T-helper 2 cell treated with Interferon-gamma antibody and Interleukin-4, amounts not matched to agents 100 ng/mL and 5 ng/mL, for 36 hours (primary cell): ENCODE data around the gene APH1A. TPM values are rescaled to one million over a fixed set of nuclear protein-coding genes. Genes with fewer than 3 reads are reported as not detected.

Source experiments
- intact Hi-C: fragments of 100-400 bp; cut with micrococcal nuclease; formaldehyde crosslinking; loops from one replicate; pipeline ENCODE4 v1.15.1; 2023
- total RNA-seq: library from RNA; stranded (reverse); gene quantifications from 2 replicates; pipeline ENCODE4 v1.2.3, GENCODE V29; 2022

APH1A gene
- total RNA-seq, 1 donor from 2014 or later: 136 TPM

DNA sequence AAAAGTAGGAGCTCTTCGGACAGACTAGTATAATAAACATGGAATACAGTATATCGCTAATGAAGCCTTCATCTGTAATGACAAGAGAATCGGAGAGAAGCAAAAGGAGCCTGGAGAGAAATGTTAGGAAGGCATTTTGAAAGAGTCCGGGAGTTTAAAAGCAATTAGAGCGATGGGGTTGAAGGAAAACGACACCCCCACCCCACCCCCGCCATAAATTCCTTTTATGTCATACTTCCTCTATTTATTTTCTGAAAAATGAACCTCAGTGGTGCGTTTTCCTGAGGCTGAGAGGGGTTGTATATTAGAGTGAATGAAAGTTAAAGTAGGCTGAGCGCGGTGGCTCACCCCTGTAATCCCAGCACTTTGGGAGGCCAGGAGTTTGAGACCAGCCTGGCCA is 635 bp upstream of the APH1A start:
- intact Hi-C loops: loop anchor here (1.0 to 10.0 kb wide), 5 partner anchors 12 to 215 kb away; partner anchors contain the start of genes ANP32E, MRPS21, PRPF3 and TARS2

- intact Hi-C loops: loop anchor here (10.0 kb wide), 1 partner anchor 216 kb away; the partner anchor contains the start of gene TARS2
Observed at GRCh38 chr1:150268340-150268704, 494 bp downstream of the APH1A start.

- intact Hi-C loops: loop anchor here (10.0 kb wide), 1 partner anchor 217 kb away; the partner anchor contains the start of gene TARS2
Observed at GRCh38 chr1:150267896-150268295, 920 bp downstream of the APH1A start.

DNA sequence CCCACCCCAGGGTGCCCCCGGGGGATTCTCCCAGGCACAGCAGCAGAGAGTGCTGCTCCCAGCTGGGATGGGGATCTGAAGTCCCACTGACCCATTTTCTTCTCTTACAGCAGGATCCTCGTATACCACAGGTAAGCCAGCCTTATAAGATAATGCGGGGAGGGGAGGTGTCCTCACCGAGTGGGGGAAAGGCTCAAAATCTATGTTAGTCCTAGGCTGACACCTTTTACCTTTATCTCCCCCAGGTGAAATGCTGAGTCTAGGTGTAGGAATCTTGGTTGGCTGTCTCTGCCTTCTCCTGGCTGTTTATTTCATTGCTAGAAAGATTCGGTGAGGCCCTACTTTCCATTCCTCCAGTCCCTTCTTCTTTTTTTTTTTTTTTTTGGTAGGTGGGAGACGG is 5.3 kb downstream of the APH1A start:
- intact Hi-C loops: loop anchor here (10.0 kb wide), 1 partner anchor 221 kb away; the partner anchor contains the start of gene TARS2

DNA sequence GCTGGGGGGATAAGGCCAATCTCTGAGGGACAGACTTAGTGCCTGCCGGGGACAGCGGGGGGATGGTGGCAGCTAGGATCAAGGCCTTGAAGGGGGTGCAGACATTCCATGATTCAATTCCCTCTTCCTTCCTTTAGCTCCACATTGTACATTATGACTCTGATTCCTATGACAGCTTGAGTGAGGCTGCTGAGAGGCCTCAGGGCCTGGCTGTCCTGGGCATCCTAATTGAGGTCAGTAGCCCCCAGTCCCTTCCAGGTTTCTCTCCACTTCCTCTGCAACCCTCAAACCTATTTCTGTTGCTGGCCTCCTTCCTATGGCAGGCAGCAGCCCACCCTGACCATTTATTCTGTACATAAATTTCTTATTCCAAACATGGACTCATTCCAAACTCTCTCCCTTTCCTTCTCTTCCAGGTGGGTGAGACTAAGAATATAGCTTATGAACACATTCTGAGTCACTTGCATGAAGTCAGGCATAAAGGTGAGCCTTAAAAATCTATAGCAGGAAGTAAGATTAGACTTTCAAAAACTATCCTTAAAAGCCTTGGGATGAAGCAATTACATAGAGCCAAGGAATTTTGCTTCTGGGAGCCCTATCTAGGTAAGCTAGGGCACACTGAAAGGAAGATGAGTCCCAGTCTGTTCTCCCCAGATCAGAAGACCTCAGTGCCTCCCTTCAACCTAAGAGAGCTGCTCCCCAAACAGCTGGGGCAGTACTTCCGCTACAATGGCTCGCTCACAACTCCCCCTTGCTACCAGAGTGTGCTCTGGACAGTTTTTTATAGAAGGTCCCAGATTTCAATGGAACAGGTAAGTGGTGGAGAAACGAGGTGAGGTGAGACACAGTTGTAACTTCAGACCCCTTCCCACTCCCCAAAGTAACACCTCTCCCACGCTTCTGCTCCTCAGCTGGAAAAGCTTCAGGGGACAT is 6.2 kb downstream of the APH1A start:
- intact Hi-C loops: loop anchor here (10.0 kb wide), 1 partner anchor 222 kb away; the partner anchor contains the start of gene TARS2

DNA sequence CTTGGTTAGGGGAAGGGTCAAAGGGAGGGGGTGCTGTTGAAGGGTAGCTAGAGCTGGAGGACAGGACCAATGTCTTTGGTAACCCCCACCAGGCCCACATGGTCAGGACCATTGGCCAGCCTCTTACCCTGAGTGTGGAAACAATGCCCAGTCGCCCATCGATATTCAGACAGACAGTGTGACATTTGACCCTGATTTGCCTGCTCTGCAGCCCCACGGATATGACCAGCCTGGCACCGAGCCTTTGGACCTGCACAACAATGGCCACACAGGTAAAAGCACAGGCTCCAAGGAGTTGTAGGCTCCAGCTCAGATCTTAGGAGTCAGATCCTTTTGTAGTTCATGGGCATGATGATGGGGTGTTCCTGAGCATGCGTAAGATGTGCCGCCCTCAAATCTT is 7.4 kb downstream of the APH1A start:
- intact Hi-C loops: loop anchor here (10.0 kb wide), 1 partner anchor 223 kb away; the partner anchor contains the start of gene TARS2

GRCh38 chr1:150259758-150260669 is 8.8 kb downstream of the APH1A start:
- intact Hi-C loops: loop anchor here (10.0 kb wide), 2 partner anchors 225 to 255 kb away; partner anchors contain the start of genes FALEC and TARS2

- intact Hi-C loops: loop anchor here (10.0 kb wide), 1 partner anchor 256 kb away; the partner anchor contains the start of gene FALEC
Observed at GRCh38 chr1:150259217-150259616, 9.6 kb downstream of the APH1A start.

GRCh38 chr1:150257624-150258585 is 10.9 kb downstream of the APH1A start, which contains the start of gene CA14:
Gene CA14 (plus strand): TSS chr1:150257774. CDS start chr1:150258129, 355 bp downstream.
- intact Hi-C loops: loop anchor here (10.0 kb wide), 1 partner anchor 257 kb away; the partner anchor contains the start of gene FALEC

- intact Hi-C loops: loop anchor here (10.0 kb wide), 1 partner anchor 258 kb away; the partner anchor contains the start of gene FALEC
Observed at GRCh38 chr1:150256554-150257341, 12.1 kb downstream of the APH1A start.

DNA sequence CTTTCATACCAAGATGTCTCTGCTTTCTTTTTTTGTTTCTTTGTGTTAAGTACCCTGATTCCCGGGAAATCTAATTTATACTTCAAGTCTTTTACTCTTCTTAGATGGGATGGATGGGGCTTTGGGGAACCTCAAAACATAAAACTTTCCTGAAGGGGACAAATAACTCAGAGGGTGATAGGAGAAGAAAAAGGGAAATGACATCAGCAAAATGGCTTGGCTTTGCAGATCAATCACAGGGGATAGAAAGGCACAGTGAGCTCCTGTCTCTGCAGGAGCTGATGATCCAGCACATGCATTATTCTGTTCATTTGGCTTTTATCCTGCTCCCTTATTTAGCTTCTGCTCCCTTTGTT is 12.6 kb downstream of the APH1A start:
- intact Hi-C loops: loop anchor here (10.0 kb wide), 1 partner anchor 259 kb away; the partner anchor contains the start of gene FALEC

DNA sequence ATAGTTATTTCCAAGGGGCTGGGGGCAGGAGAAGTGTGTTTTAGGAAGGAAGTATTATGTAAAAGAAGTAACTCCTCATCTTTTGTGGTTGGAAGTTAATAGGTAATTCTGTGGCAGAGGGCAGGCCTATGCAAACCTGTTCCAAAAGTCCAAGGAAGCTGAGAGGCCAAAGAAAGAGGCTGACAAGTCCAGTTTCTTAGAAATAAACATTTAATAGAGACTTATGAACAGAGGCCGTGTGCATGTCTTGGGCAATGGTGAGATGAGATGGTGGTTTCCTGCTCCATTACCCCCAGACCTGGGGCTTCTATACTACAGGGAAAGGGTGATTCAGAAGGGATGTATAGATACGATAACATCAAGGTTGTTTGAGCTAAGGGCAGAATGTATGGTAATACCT is 18.9 kb downstream of the APH1A start:
- intact Hi-C loops: loop anchor here (10.0 kb wide), 1 partner anchor 265 kb away; the partner anchor contains the start of gene FALEC

DNA sequence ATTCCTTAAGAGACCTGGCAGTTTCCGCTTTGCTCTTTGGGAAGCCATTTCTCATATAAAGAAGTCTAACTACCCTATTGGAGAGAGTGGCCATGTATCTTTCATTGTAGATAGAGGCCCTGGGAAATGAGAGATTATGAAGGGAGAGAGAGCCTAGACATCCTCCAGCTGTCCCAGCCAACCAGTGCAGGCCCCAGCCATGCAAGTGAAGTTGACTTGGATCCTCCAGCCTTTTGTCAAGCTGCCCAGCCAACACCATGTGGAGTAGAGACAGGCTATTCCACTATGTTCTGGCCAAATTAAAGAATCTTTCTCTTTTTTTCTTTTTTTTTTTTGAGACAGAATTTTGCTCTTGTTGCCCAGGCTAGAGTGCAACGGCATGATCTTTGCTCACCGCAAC is 25.8 kb downstream of the APH1A start:
- intact Hi-C loops: no loop called here

DNA sequence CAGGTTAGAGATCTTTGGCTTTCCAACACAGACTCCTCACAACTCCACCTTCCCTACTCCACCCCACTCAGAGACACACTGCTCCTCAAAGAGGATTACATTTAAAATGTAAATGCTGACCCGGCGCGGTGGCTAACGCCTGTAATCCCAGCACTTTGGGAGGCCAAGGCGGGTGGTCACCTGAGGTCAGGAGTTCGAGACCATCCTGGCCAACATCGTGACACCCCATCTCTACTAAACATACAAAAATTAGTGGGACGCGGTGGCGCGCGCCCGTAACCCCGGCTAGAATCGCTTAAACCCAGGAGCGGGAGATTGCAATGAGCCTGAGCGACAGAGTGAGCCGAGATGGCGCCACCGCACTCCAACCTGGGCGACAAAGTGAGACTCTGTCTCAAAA is 31.1 kb downstream of the APH1A start:
- intact Hi-C loops: loop anchor here (2.0 to 10.0 kb wide), 3 partner anchors 55 to 387 kb away; partner anchors contain the start of genes ENSA, MRPS21 and RPRD2

- intact Hi-C loops: loop anchor here (2.0 to 10.0 kb wide), 3 partner anchors 55 to 388 kb away; partner anchors contain the start of genes ENSA, MRPS21 and RPRD2
Observed at GRCh38 chr1:150237176-150237575, 31.6 kb downstream of the APH1A start.

DNA sequence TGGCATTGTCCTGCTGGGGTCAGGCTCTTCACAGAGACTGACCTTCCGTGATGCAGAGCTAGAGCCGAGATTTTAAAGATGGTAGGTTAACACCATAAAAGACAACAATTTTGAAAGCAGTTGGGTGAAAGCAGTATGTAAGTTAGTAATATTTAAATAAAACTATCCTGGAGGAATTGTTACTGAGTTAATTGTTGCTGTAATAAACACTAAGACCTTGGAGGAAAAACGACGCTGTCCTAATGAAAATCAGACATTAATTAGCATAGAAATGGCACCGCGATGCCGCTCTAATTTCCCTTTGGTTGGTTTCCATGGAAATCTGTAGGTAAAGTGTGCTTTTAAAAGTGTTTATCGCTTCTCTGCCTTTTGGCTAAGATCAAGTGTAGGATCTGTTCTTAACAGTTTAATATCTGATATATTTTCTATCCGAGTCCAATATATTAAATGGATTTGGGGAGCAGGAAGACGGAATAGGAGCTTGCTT is 32.2 kb downstream of the APH1A start:
- intact Hi-C loops: loop anchor here (1.0 to 10.0 kb wide), 5 partner anchors 33 to 388 kb away; partner anchors contain the start of genes APH1A, ENSA, MRPS21 and PRPF3

GRCh38 chr1:150235852-150236613 is 32.8 kb downstream of the APH1A start, which contains the start of gene ANP32E:
Gene ANP32E (minus strand): TSS chr1:150236112. CDS start chr1:150235786, 326 bp downstream.
- intact Hi-C loops: loop anchor here (1.0 to 10.0 kb wide), 6 partner anchors 33 to 389 kb away; partner anchors contain the start of genes APH1A, ENSA, MRPS21 and PRPF3
